ENCODE measurements around the gene ARF1.

ARF1 gene

DNA sequence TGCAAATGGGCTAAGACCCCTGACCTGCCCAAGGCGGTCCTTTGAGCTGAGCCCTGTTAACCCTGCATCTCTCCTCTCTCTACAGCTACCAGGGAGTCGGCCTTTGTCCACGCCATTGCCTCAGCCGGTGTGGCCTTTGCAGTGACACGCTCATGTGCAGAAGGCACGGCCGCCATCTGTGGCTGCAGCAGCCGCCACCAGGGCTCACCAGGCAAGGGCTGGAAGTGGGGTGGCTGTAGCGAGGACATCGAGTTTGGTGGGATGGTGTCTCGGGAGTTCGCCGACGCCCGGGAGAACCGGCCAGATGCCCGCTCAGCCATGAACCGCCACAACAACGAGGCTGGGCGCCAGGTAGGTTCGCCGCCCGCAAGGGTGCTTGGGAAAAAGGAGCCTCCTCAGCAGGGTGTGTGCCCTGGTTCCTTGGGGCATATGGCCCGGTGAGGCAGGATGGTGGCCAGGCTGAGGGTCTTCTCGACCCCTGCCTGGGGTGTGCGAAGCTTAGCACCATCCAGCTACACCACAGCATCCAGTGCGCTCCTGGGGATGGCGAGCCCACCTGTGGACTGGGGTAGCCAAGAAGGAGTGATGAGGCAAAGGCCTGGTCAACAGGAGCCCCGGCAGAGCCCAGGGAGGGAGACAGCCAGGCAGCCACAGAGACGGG, 31.8 kb upstream of the ARF1 start:
- no peak for DNase-seq (ENCODE audit: low read depth in 3 of 3)

DNA sequence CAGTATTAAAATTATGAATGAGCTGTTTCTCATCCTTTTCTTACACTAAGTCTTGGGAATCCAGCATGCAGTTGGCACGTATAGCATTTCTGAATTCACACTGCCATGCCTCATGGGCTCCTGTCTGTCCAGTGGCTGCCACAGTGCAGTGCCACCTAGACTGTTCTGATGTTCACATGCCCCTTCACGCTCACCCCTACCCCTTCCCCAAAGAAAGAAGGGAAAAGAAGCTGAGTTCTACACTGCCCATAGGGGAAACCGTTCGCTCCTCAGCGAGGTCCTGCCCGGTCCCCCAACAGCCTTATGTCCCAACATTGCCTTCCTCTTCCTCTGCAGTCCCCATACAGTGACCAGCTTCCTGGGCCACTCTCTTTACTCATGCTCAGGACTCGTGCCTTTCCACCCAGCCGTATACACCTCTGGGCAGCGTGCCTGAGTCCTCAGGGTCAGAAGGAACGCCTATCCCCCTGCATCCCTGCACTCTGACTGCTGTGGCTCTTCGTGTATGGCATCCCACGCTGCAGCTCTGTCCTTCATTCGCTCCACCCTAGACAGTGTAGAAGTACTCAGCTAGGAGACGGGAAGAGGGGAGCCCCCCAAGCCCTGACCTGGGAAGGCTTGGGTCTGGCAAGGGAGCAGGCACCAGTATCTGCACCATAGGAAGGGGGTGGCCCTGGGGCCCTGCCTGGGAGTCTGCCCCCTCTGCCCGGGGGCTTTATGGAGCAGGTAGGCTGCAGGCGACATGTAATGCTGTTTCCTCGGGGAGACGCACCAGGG, 24.1 kb upstream of the ARF1 start:
- no peak for DNase-seq (ENCODE audit: low read depth in 3 of 3)

DNA sequence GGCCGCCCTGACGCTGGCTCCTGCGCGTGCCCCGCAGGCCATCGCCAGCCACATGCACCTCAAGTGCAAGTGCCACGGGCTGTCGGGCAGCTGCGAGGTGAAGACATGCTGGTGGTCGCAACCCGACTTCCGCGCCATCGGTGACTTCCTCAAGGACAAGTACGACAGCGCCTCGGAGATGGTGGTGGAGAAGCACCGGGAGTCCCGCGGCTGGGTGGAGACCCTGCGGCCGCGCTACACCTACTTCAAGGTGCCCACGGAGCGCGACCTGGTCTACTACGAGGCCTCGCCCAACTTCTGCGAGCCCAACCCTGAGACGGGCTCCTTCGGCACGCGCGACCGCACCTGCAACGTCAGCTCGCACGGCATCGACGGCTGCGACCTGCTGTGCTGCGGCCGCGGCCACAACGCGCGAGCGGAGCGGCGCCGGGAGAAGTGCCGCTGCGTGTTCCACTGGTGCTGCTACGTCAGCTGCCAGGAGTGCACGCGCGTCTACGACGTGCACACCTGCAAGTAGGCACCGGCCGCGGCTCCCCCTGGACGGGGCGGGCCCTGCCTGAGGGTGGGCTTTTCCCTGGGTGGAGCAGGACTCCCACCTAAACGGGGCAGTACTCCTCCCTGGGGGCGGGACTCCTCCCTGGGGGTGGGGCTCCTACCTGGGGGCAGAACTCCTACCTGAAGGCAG, 23.4 kb upstream of the ARF1 start:
- DNase-seq (ENCODE audit: low read depth in 3 of 3) = peak in 1 of 3 donors; percentile 23

DNA sequence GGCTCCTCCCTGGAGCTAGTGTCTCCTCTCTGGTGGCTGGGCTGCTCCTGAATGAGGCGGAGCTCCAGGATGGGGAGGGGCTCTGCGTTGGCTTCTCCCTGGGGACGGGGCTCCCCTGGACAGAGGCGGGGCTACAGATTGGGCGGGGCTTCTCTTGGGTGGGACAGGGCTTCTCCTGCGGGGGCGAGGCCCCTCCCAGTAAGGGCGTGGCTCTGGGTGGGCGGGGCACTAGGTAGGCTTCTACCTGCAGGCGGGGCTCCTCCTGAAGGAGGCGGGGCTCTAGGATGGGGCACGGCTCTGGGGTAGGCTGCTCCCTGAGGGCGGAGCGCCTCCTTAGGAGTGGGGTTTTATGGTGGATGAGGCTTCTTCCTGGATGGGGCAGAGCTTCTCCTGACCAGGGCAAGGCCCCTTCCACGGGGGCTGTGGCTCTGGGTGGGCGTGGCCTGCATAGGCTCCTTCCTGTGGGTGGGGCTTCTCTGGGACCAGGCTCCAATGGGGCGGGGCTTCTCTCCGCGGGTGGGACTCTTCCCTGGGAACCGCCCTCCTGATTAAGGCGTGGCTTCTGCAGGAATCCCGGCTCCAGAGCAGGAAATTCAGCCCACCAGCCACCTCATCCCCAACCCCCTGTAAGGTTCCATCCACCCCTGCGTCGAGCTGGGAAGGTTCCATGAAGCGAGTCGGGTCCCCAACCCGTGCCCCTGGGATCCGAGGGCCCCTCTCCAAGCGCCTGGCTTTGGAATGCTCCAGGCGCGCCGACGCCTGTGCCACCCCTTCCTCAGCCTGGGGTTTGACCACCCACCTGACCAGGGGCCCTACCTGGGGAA, 22.7 kb upstream of the ARF1 start:
- peak; percentile 55 to 84 (median 79) for DNase-seq (ENCODE audit: low read depth in 3 of 3)

DNA sequence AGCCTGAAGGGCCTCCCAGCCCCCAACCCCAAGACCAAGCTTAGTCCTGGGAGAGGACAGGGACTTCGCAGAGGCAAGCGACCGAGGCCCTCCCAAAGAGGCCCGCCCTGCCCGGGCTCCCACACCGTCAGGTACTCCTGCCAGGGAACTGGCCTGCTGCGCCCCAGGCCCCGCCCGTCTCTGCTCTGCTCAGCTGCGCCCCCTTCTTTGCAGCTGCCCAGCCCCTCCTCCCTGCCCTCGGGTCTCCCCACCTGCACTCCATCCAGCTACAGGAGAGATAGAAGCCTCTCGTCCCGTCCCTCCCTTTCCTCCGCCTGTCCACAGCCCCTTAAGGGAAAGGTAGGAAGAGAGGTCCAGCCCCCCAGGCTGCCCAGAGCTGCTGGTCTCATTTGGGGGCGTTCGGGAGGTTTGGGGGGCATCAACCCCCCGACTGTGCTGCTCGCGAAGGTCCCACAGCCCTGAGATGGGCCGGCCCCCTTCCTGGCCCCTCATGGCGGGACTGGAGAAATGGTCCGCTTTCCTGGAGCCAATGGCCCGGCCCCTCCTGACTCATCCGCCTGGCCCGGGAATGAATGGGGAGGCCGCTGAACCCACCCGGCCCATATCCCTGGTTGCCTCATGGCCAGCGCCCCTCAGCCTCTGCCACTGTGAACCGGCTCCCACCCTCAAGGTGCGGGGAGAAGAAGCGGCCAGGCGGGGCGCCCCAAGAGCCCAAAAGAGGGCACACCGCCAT, 21.9 kb upstream of the ARF1 start:
- DNase-seq (ENCODE audit: low read depth in 3 of 3) = no peak

DNA sequence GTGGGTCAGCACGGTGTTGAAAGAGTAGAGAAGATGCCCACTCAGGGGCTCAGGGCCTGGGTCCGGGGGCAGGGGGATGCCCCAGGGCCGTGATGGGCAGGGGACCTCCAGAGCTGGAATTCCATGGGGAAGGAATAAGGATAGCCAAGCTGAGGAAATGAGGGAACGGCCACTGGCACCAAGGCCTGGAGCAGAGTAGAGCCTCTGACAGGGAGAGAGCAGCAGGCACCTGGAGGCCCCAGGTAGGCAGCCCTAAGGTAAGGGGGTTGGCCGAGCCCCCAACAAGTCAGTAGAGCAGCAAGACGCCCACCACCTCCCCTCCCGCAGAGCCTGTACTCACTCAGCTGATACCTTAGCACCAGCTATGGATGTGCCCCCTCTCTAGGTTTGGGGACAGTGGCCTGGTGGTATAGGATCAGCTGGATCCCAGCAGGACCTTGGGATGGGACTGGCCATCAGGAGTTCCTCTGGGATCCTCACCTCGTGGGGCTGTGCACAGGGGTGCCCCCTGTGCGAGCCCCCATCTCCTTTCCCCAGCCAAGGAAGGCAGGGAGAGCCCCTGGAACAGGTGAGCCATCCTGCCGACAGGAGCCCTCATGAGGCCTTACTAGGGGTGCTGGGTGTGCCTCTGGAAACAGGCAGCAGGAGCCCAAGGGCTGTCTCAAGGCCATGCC, 21.0 kb upstream of the ARF1 start:
- DNase-seq (ENCODE audit: low read depth in 3 of 3) = no peak

DNA sequence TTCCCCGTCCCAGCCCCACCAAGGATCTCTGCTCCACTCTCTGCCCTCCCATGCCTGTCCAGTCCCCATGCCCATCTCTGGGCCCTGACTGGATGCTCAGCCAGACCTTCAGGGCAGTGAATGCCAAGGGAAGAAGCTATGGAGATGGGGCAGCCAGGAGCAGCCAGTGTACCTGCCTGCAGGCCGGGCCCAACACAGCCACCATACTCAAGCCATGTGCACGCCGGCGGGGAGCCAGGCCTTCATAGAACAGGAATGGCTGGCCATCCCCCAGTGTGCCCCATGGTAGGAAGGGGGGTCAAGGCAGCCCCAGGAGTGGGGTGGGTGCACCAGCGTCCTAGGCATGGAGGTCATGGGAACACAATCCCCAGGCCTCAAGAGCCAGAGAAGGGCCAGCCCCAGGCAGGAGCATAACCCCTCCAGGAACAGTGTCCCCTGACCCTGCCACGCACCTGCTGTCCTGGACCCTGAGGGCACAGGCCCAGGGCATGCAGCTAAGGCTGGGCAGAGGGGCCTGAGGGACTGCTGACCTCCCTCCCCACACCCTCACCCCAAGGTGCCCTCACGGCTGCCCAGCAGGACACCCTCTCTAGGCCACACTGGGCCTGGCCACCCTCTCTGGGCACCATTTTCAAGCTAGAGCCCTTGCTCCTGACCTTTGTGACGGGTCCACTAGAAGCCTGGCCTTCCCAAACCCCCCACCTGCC, 20.3 kb upstream of the ARF1 start:
- DNase-seq (ENCODE audit: low read depth in 3 of 3) = no peak

DNA sequence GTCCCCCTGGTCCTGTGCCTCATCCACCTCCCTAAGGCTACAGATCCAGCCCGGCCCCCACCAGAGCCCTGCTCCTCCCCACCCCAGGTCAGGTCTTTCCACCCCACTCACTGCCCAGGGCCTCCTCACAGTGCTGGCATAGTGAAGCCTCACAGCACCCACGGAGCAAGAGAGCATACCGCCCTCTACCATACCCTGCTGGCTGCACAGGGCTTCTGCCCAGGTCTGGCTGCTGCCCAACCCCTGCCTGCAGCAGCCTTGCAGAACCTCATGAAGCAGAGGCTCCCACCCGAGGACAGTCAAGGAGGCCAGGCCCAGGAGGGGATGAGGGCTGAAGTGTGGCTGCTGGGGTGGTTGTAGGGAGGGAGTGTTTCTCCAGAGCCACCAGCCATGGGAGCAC, 19.7 kb upstream of the ARF1 start:
- DNase-seq (ENCODE audit: low read depth in 3 of 3) = no peak

DNA sequence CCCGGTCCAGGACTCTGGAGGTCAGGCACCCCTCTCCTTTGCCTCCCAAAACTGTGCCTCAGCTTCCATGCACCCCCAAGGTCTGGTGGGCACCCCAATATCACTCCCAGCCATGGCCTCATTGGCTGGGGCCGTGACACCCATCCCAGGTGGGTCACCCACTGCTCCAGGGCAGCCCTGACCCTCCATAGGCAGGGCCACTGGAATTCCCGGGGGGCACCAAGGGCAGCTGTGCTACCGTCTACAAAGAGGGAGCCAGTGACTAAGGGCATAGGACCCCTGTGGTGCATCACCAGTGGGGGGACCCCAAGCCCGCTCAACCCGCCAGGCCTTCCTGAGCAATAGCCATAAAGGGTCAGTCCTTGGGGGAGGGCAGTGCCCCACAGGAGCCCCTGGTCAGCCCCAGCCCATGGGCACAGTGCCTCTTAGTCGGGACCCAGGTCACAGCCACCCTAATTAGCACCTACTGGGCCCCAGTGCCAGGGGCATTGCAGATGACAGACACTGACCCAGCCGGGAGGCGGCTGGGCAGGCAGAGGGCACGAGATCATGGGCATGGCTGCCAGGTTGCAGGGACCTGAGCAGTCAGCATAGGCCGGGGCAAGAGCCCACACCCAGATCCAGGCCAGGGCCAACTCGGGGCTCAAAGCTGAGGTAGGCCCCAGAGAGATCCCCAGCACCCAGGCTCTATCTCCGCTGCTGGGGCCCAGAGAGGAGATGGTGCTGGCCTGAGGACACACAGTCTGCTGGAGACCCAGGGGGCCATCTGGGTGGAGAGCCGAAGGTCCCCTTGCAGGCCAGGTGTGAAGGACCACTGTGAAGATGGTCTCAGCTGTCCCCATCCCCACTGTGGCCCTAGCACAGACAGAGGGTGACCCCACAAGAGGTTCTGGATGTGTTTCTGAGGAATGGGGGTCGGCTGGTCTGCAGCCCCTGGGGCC, 19.0 kb upstream of the ARF1 start:
- no peak for DNase-seq (ENCODE audit: low read depth in 3 of 3)

DNA sequence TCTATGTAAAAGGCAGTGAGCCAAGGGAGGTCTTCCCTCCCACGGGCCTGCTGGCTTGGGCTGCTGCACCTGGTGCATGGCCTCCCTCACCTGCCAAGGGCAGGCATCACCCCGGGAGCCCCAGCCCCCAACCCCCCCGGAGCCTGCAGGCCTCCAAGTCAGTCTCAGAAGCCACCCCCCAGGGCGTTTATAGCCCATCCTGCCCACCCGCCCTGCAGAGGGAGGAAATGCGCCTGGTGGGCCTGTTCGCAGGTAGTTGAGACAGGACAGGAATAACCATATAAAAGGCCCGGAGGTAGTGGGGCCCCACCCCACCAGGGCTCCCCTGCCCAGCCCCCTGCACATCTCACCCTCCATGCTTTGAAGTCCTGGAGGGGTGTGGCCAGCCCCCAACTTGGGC, 18.2 kb upstream of the ARF1 start:
- no peak for DNase-seq (ENCODE audit: low read depth in 3 of 3)

DNA sequence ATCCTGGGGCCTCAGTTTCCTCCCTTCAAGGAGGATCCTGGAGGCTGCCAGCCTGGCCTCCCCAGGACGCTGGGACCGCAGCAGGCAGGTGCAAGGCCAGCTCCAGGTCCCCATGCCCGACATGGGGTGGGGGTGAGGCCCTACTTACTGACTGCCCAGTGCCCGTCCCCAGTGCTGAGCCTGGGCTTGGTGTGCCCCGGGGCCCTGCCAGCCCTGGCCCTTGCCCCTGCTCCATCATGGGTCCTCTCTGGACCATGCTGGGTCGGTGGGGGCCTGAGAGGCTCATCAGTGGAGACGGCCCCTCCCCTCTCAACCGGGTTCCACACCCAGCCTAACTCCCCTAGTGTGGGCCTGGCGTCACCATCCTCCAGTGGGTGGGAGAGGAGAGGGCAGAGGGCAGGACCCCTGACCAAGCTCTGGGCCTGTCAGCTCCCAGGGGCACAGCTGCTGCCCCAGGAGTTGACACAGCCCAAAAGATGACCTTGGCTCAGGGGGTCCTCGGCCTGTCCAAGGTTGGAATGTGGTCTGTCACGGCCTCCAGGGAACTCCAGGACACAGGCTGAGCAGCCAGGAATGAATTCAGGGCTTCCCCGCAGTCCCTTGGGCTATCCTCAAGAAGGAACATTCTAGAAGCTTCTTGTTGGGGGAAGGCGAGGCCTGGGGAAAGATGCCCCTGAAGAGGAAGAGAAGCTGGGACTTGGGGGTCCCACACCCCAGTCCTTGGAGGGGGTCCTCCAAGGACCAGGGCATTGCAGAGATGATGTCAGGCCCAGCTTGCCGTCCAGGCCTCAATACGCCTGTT, 17.6 kb upstream of the ARF1 start:
- DNase-seq (ENCODE audit: low read depth in 3 of 3) = no peak

DNA sequence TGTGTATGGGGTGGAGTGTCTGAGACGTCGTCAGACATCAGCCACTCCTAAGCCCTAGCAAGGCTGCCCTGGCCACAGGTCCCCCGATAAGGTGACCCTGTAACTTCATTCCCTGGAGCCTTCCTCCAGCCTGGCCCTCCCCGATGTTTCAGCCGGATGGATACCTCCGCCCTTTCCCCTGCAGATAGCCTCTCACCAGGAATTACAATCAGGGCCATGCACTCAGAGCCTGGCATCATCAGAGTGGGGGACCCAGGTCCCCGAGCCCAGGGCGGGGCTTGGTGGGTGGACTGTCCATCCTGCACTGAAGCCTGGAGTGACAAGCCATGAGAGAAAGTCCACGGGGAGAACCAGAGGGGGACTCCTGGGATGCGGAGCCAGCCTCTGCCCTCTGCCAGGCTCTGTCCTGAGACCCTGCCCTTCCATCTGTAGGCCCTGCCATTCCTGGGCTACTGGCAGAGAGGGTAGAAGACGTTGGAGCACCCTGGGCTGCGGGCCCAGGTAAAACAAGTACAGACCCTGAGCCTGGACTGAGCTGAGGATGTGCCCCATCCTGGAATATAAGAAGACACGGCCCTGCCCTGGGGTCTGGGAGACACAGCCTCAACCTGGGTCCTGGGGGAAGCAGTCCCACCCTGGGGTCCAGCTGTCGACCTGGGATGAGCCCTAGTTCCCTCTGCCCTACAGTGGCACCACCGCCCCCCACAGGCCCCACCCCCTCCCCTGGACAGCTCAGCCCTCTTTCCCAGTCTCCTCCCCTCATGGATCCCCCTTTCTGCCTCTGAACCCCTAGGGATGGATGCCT, 16.8 kb upstream of the ARF1 start:
- DNase-seq (ENCODE audit: low read depth in 3 of 3) = no peak

DNA sequence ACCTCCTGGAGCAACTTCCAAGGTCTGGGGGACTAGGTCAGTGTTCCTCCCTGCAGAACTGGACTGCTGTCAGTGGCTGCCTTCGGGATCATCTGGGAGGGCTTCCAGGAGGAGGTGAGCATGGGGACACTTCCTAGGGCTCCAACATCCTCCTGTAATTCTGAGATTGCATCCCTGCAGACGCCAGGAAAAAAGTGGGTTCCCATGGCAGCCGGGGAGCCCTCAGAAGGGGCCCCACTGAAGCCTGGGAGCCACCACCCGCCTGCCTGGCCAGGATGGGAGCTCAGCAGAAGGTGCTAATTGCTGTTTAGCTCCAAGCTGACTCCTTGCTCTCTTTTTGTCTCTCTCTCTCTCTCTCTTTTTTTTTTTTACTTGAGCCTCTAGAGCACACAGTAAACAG, 16.1 kb upstream of the ARF1 start:
- no peak for DNase-seq (ENCODE audit: low read depth in 3 of 3)

DNA sequence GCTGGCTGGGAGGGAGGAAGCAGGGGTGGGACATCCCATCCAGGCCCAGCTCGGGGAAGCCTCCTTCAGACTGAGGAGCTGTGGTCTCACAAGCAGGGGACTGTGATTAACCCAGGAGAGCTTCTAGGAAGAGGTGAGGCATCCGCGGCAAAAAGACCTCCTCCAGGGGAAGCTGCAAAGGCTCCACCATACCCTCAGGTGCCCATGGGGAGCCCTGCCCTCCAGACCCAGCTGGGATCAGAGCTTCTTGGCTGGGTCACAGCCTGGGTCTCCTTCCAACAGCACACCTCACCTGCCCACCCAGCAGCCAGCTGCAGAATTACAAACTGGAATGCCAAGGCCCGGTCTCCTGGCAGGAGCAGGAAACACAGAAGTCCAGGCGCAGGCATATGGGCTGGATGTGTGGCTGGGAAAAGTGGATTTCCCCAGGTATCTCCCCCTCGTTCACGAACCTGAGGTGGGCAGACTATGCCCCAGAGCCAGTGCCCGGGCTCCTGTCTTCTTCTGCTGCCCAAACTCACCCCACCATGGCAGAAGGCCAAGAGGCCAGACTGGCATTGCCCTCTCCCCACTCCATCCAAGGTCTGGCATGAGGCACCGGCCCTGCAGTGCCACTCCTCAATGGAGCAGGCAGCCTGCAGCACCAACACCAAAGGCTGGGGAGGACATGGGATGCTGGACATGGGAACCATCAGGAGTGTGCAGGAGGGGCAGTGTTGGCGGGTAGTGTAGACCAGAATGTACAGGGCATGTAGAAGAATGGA, 15.4 kb upstream of the ARF1 start:
- no peak for DNase-seq (ENCODE audit: low read depth in 3 of 3)

DNA sequence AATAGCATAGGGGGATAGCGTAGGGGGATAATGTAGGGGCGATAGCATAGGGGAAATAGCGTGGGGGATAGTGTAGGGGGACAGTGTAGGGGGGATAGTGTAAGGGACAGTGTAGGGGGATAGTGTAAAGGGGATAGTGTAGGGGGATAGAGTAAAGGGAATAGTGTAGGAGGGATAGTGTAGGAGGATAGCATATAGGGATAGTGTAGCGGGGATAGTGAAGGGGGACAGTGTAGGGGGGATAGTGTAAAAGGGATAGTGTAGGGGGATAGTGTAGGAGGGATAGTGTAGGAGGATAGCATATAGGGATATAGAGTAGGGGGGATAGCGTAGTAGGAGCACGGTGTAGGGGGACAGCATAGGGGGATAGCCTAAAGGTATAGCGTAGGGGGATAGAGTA, 14.1 kb upstream of the ARF1 start:
- no peak for DNase-seq (ENCODE audit: low read depth in 3 of 3)

DNA sequence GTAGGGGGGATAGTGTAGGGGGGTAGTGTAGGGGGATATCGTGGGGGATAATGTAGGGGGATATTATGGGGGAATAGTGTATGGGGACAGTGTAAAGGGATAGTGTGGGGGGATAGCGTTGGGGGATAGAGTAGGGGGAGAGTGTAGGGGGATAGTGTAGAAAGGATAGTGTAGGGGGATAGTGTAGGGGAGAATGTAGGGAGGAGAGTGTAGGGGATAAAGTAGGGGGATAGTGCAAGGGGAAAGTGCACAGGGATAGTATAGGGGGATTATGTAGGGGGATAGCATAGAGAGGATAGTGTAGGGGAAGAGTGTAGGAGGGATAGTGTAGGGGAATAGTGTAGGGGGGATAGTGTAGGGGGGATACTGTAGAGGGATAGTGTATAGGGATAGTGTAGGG, 12.3 kb upstream of the ARF1 start:
- no peak for DNase-seq (ENCODE audit: low read depth in 3 of 3)

DNA sequence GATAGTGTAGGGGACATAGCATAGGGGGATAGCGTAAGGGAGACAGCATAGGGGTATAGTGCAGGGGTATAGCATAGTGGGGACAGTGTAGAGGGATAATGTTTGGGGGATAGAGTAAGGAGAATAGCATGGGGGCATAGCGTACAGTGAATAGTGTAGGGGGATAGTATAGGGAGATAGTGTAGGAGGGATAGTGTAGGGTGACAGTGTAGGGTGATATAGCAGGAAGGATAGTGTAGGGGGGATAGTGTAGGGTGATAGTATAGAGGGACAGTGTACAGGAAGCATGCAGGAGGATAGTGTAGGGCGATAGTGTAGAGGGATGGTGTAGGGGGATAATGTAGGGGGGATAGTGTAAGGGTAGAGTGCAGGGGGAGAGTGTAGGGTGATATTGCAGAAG, 11.7 kb upstream of the ARF1 start:
- DNase-seq (ENCODE audit: low read depth in 3 of 3) = no peak
